Panc1 (cell line): Measurements from ENCODE around the gene SLC48A1. TPM values are rescaled to one million over a fixed set of nuclear protein-coding genes. Genes with fewer than 3 reads are reported as not detected.
A peak's percentile ranks its signal among the peaks of the same experiment; 100 is the strongest.

Source experiments
- ATAC-seq: fragments of 200-7000 bp; cut with Tn5 transposase; 2 replicates; pipeline ENCODE4 v1.9.1; 2020; ENCODE audit warnings: mild to moderate bottlenecking, moderate library complexity
- BruUV-seq: library from RNA; stranded (reverse); fragments of 400-500 nt; replicated peaks from 2 replicates; lab custom pipeline; 2021; lab: Mats Ljungman, UMichigan
- CTCF ChIA-PET: fragments of 300-600 bp; sonication (Branson Sonifier 250); formaldehyde crosslinking; loops from one replicate; lab custom pipeline; 2022; ENCODE audit warnings: antibody characterized with exemption; lab: Charles Lee
- POLR2A ChIA-PET: fragments of 300-600 bp; sonication (Branson Sonifier 250); formaldehyde crosslinking; loops from one replicate; lab custom pipeline; 2022; ENCODE audit warnings: antibody characterized with exemption; lab: Charles Lee
- DNase-seq: peaks from one replicate; pipeline ENCODE4 v3.0.0-alpha.2; 2010; ENCODE audit warnings: low read depth, low spot score
- H3K27ac ChIP-seq: 2 replicates; pipeline ENCODE4 v1.5.1; 2011; ENCODE audit warnings: mild to moderate bottlenecking, low read length, inconsistent platforms
- H3K27me3 ChIP-seq: fragments of 200-500 bp; sonication (Bioruptor generic); 2 replicates; pipeline ENCODE4 v1.6.0; 2014; ENCODE audit warnings: low read length, inconsistent platforms; ENCODE audit not compliant: control insufficient read depth, insufficient read depth
- H3K36me3 ChIP-seq: fragments of 200-500 bp; sonication (Bioruptor generic); 2 replicates; pipeline ENCODE4 v1.5.1; 2014; ENCODE audit warnings: inconsistent platforms, mild to moderate bottlenecking, low read length, moderate library complexity; ENCODE audit not compliant: control insufficient read depth, insufficient read depth
- H3K4me1 ChIP-seq: 2 replicates; pipeline ENCODE4 v1.5.1; 2011; ENCODE audit warnings: inconsistent platforms, mild to moderate bottlenecking, low read length, moderate library complexity; ENCODE audit not compliant: control insufficient read depth, insufficient read depth
- H3K4me3 ChIP-seq, 2 experiments: 2 replicates each; pipeline ENCODE4 v1.5.1; 2011 to 2012; ENCODE audit warnings: low read depth in 2 of 2, low read length in 2 of 2, mild to moderate bottlenecking in 2 of 2, inconsistent platforms in 1 of 2, moderate library complexity in 1 of 2
- H3K9me3 ChIP-seq: fragments of 200-500 bp; sonication (Bioruptor generic); 2 replicates; pipeline ENCODE4 v1.5.1; 2014; ENCODE audit warnings: low read depth, mild to moderate bottlenecking, inconsistent platforms, low read length, moderate library complexity; ENCODE audit not compliant: control insufficient read depth, insufficient read depth
- CTCF ChIP-seq: fragments of 450-650 bp; IDR thresholded peaks from 2 replicates; pipeline ENCODE4 v1.5.1; 2017; ENCODE audit warnings: mild to moderate bottlenecking
- POLR2AphosphoS5 ChIP-seq: IDR thresholded peaks from 2 replicates; pipeline ENCODE4 v1.6.1; 2012; ENCODE audit warnings: mild to moderate bottlenecking, low read depth, low read length, moderate library complexity
- REST ChIP-seq, 2 experiments: IDR thresholded peaks; 2 replicates each; pipeline ENCODE4 v1.6.1; 2011 to 2012; ENCODE audit warnings: low read depth in 2 of 2, control low read depth in 1 of 2, low read length in 1 of 2, mild to moderate bottlenecking in 1 of 2, moderate library complexity in 1 of 2; ENCODE audit not compliant: insufficient read depth in 1 of 2
- SIN3A ChIP-seq: IDR thresholded peaks from 2 replicates; pipeline ENCODE4 v1.6.1; 2012; ENCODE audit warnings: low read depth, mild to moderate bottlenecking, low read length, moderate library complexity, borderline replicate concordance; ENCODE audit not compliant: insufficient read depth
- TCF7L2 ChIP-seq: IDR thresholded peaks from 2 replicates; pipeline ENCODE4 v1.6.1; 2011; ENCODE audit warnings: mild to moderate bottlenecking, low read depth, low read length, inconsistent platforms
- in situ Hi-C: cut with HindIII; loops from 2 replicates; pipeline ENCODE4 v1.10.0; 2016; ENCODE audit warnings: low sequenced_read_pairs, low pct_unique_long_range_greater_than_20kb
- intact Hi-C: fragments of 100-400 bp; cut with micrococcal nuclease; formaldehyde crosslinking; loops from one replicate; pipeline ENCODE4 v1.10.0; 2022; ENCODE audit not compliant: unreplicated experiment
- total RNA-seq: library from RNA; stranded (reverse); gene quantifications from one replicate; pipeline ENCODE4 v1.2.1, GENCODE V29; 2021; ENCODE audit not compliant: unreplicated experiment

The SLC48A1 gene
- total RNA-seq, 1 experiment from 2014 or later = 32.0 TPM

GRCh38 chr12:47757364-47757839, 15.6 kb upstream of the SLC48A1 start:
- no peak for TF ChIP-seq SIN3A
- no peak for TF ChIP-seq CTCF
- TF ChIP-seq REST (IDR thresholded peaks at IDR 0.05; ENCODE audit: insufficient read depth in 1 of 2, low read depth in 2 of 2, low read length in 1 of 2) = no peak
- TF ChIP-seq TCF7L2 = no peak
- no peak for TF ChIP-seq POLR2AphosphoS5
- DNase-seq (no peak), ATAC-seq (no peak)
- no peak overlapping the region for H3K27ac ChIP-seq
- POLR2A ChIA-PET = no interaction called here
- CTCF ChIA-PET = interaction anchor here (1.4 to 1.7 kb wide), 2 partner anchors 13 to 81 kb away, joined by 3 to 6 read pairs; no protein-coding TSS in a partner anchor
- no peaks in the 10 kb centered on the region for H3K36me3 ChIP-seq
- no peak overlapping the region for H3K4me3 ChIP-seq
- BruUV-seq = no TSS peak
- no peaks in the 10 kb centered on the region for H3K9me3 ChIP-seq
- H3K27me3 ChIP-seq = no peaks in the 10 kb centered on the region
- intact Hi-C loops (no loop called here), in situ Hi-C loops (no loop called here)
- peaks cover 30% of the 10 kb centered on the region for H3K4me1 ChIP-seq

GRCh38 chr12:47757840-47758583, 15.0 kb upstream of the SLC48A1 start:
- no TSS peak for BruUV-seq
- peaks cover 30% of the 10 kb centered on the region for H3K4me1 ChIP-seq
- H3K27me3 ChIP-seq = no peaks in the 10 kb centered on the region
- CTCF ChIA-PET = interaction anchor here (0.6 to 2.6 kb wide), 5 partner anchors 10 to 1366 kb away, joined by 3 to 13 read pairs (median 6); no protein-coding TSS in a partner anchor
- intact Hi-C loops = no loop called here
- POLR2A ChIA-PET = interaction anchor here (0.5 to 0.7 kb wide), 2 partner anchors 53 to 233 kb away, joined by 3 to 7 read pairs; no protein-coding TSS in a partner anchor
- no peaks in the 10 kb centered on the region for H3K36me3 ChIP-seq
- H3K9me3 ChIP-seq = no peaks in the 10 kb centered on the region
- peak overlapping the region; percentile 85 for H3K27ac ChIP-seq
- ATAC-seq (peak; percentile 6; the same call in 1 of the 2 replicates), DNase-seq (no peak)
- in situ Hi-C loops = no loop called here
- TF ChIP-seq POLR2AphosphoS5 (no peak), TCF7L2 (no peak), SIN3A (no peak), CTCF (no peak), REST (IDR thresholded peaks at IDR 0.05; ENCODE audit: insufficient read depth in 1 of 2, low read depth in 2 of 2, low read length in 1 of 2) (no peak)
- peak overlapping the region; percentile 74 to 87 for H3K4me3 ChIP-seq
